ENCODE measurements around the gene METTL26.

- peak; percentile 52 for TF ChIP-seq POLR2A (IDR thresholded peaks at IDR 0.05; ENCODE audit: low read depth, low read length)
- TF ChIP-seq CTCF (conservative IDR thresholded peaks at IDR 0.05; ENCODE audit: low read depth, low read length) = no peak
- TF ChIP-seq MXI1 (IDR thresholded peaks at IDR 0.05; ENCODE audit: borderline replicate concordance, low read depth, low read length) = peak; percentile 97
- no peak for TF ChIP-seq FOS (IDR thresholded peaks at IDR 0.05; ENCODE audit: low read depth, low read length)
- TF ChIP-seq USF2 (IDR thresholded peaks at IDR 0.05; ENCODE audit: low read depth, low read length) = peak; percentile 97
- TF ChIP-seq CHD1 (IDR thresholded peaks at IDR 0.05; ENCODE audit: low read depth, low read length) = no peak
- 0 out of 2 replicates have a peak, but pooled peaks have one; percentile 3 for TF ChIP-seq CEBPB (IDR thresholded peaks at IDR 0.05; ENCODE audit: low read depth, low read length)
- peak; percentile 29; the same call in 1 of the 2 replicates for TF ChIP-seq MAZ (IDR thresholded peaks at IDR 0.05; ENCODE audit: borderline replicate concordance, low read depth, low read length)
- TF ChIP-seq NFE2L2 (IDR thresholded peaks at IDR 0.05; ENCODE audit: low read depth, low read length) = no peak
- no peak for TF ChIP-seq RFX5 (IDR thresholded peaks at IDR 0.05; ENCODE audit: low read depth, low read length)
- TF ChIP-seq RCOR1 (IDR thresholded peaks at IDR 0.05; ENCODE audit: insufficient replicate concordance, low read length) = no peak
- TF ChIP-seq BHLHE40 (IDR thresholded peaks at IDR 0.05; ENCODE audit: low read depth, low read length) = peak; percentile 41; the same call in 1 of the 2 replicates
- no peak for TF ChIP-seq MAFK (IDR thresholded peaks at IDR 0.05; ENCODE audit: low read depth, low read length)
- 0 out of 2 replicates have a peak, but pooled peaks have one; percentile 15 for TF ChIP-seq ELK1 (IDR thresholded peaks at IDR 0.05; ENCODE audit: borderline replicate concordance, low read depth, low read length)
Measured at GRCh38 chr16:648781-649589, 12.9 kb upstream of the METTL26 start, which contains the start of gene WDR90.

Measured in IMR-90 (cell line).